OCI-LY1 (cell line): Measurements from ENCODE around the gene CACNA2D3.

Experiments
- CTCF ChIP-seq: fragments of 200-600 bp; sonication (generic), shearing (Covaris generic); IDR thresholded peaks from 2 replicates; pipeline ENCODE4 v1.5.1; 2017; ENCODE audit warnings: mild to moderate bottlenecking, antibody characterized with exemption, low read length, moderate library complexity, mixed read lengths
- EZH2 ChIP-seq: fragments of 200-600 bp; sonication (generic), shearing (Covaris generic); IDR thresholded peaks from 2 replicates; pipeline ENCODE4 v1.8.0; 2017; ENCODE audit warnings: borderline replicate concordance, mixed run types, mild to moderate bottlenecking, antibody characterized with exemption, low read length, moderate library complexity, mixed read lengths

- TF ChIP-seq CTCF (no peak), EZH2 (no peak)
Measured at GRCh38 chr3:54237109-54237508, 114.8 kb downstream of the CACNA2D3 start.
